T-helper 2 cell treated with Interferon-gamma antibody and Interleukin-4, amounts not matched to agents 100 ng/mL and 5 ng/mL, for 36 hours (primary cell): Measurements from ENCODE around the gene CROCC. TPM values are rescaled to one million over a fixed set of nuclear protein-coding genes. Genes with fewer than 3 reads are reported as not detected.

Experiments
- intact Hi-C: fragments of 100-400 bp; cut with micrococcal nuclease; formaldehyde crosslinking; loops from one replicate; pipeline ENCODE4 v1.15.1; 2023
- total RNA-seq: library from RNA; stranded (reverse); gene quantifications from 2 replicates; pipeline ENCODE4 v1.2.3, GENCODE V29; 2022

CROCC gene
- total RNA-seq, 1 donor from 2014 or later = 25.5 TPM

DNA sequence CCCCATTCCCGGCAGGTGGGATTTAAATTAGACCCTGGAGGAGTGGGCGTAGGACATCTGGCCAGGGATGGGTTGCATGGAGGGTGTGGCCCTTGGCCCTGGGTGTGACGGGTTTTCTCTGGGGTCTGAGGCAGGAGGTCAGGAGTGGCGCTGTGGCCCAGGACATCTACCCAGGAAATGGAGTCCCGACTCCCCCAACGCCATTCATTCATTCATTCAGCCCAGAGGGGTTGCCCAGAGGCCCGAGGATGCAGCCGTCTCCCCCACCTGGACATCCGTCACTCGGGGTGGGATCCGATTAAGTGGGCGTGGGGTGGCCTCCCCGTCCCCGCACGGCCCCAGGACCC lies 89.3 kb downstream of the CROCC start:
- intact Hi-C loops = no loop called here

- intact Hi-C loops = loop anchor here (1.0 kb wide), 1 partner anchor 43 kb away; the partner anchor contains the start of gene SDHB
Measured at GRCh38 chr1:17011439-17012307, 89.9 kb downstream of the CROCC start, which contains the start of gene ATP13A2. TSS of gene ATP13A2 (minus strand) at chr1:17011928. CDS start at chr1:17011738, 190 bp downstream.

DNA sequence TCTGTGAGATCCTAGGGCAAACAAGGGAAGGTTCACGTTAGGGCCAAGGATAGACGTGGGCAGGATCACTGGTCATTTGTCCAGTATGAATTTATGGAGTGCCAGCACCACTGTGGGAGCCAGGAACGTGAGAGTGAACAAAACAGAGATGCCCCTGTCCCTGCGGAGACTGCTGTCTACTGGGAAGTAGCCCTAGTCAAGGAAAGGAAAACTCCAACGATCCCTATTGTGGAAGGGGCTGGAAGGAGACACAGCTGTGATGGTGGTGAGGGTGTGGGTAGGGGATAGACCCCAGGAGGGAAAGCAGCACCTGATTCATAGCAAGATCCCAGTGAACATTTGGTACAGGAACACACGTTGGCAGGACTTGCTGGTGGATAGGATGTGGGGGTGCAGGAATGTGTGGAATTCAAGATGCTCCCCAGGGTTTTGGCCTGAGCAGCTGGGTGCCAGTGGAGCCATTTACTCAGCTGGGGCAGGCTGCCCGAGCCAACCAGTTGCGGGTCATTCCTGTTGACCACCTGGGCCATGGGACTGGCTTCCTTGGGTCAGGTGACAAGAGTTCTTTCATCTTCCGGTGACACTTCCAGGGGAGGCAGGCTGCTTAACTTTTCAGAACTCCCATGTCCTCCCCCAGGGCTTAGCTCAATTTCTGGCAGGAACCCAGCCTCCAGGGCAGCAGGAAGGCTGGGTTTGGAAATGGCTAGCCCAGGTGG lies 91.2 kb downstream of the CROCC start:
- intact Hi-C loops = loop anchor here (1.0 kb wide), 1 partner anchor 41 kb away; the partner anchor contains the start of gene SDHB

GRCh38 chr1:17013491-17014320 lies 92.0 kb downstream of the CROCC start:
- intact Hi-C loops = no loop called here

- intact Hi-C loops = no loop called here
Measured at GRCh38 chr1:17014671-17015567, 93.2 kb downstream of the CROCC start.

- intact Hi-C loops = no loop called here
Measured at GRCh38 chr1:17016317-17016661, 94.6 kb downstream of the CROCC start.

- intact Hi-C loops = no loop called here
Measured at GRCh38 chr1:17017435-17017834, 95.7 kb downstream of the CROCC start.

- intact Hi-C loops = no loop called here
Measured at GRCh38 chr1:17018849-17019248, 97.1 kb downstream of the CROCC start.

GRCh38 chr1:17020502-17020901 lies 98.8 kb downstream of the CROCC start:
- intact Hi-C loops = no loop called here

GRCh38 chr1:17021896-17022295 lies 100.2 kb downstream of the CROCC start:
- intact Hi-C loops = no loop called here

Other genes starting within 250 kb of the CROCC start
- gene RNU1-4, start 181.4 kb upstream of the CROCC start, total RNA-seq = 2,343 and 2,397 TPM in 2 replicates
- 2,343 and 2,397 TPM in 2 replicates for gene RNU1-2, start 26.0 kb upstream of the CROCC start, total RNA-seq
- not detected in 2 replicates for gene MFAP2, start 58.7 kb downstream of the CROCC start, total RNA-seq
- 48.7 and 49.4 TPM in 2 replicates for gene ATP13A2, start 90.0 kb downstream of the CROCC start, total RNA-seq
- gene SDHB, start 132.1 kb downstream of the CROCC start, total RNA-seq = 75.4 and 81.0 TPM in 2 replicates
- gene PADI2, start 197.5 kb downstream of the CROCC start, total RNA-seq = 0.11 and 0.14 TPM in 2 replicates